ENCODE data around the gene HRH3.
A peak's percentile ranks its signal among the peaks of the same experiment; 100 is the strongest.

HRH3 gene

DNA sequence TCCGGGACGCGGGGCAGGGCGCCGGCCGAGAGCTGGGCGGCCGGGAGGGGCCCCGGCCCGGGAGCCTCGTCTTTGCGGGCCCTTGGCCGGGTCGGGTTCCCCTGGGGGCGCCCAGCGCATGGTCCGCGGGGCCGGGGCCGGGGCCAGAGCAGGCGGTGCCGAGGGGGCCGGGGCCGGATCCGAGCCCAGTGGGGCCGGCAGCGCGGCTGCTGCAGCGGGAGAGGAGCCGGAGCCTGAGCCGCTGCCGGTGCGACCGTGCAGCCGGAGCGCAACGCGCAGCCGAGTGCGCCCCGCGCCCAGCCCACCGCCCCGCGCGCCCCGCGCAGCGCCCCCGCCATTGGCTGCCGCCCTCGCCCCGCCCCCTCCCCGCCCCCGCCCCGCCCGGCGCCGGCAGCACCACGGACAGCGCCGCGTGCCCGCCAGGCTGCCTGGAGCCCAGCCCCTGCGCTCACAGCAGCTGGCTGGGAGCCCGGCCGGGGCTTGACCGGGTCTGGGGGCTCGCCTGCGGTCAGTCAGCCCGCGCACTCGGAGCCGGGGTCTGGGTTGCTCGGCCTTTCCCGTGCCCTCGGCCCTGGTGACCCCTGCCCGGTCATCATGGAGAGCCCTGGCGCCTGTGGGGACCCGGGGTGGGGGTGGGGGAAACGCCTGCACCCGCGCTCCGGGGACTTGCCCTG, at the start of gene HRH3:
TSS of gene HRH3 (minus strand) at position 287 of the 674 bp plus-strand sequence. CDS start 308 bp downstream, outside the sequence.
- H3K9me3 ChIP-seq, result no peaks in the 10 kb centered on the region
- H3K27ac ChIP-seq, result no peak within 1 kb of the TSS
- TF ChIP-seq Cebpa-rat (IDR thresholded peaks at IDR 0.05), result no peak
- H3K36me3 ChIP-seq, result no peaks in the 10 kb centered on the region
- peak within 1 kb of the TSS; percentile 94 for H3K4me2 ChIP-seq
- no peak within 1 kb of the TSS for H3K9ac ChIP-seq
- peaks cover 87% of the 10 kb centered on the region for H4K20me1 ChIP-seq
- peaks cover 81% of the 10 kb centered on the region for H3K4me1 ChIP-seq
- peak within 1 kb of the TSS; percentile 67 for H3K4me3 ChIP-seq
- peaks cover 69% of the 10 kb centered on the region for H3K27me3 ChIP-seq

DNA sequence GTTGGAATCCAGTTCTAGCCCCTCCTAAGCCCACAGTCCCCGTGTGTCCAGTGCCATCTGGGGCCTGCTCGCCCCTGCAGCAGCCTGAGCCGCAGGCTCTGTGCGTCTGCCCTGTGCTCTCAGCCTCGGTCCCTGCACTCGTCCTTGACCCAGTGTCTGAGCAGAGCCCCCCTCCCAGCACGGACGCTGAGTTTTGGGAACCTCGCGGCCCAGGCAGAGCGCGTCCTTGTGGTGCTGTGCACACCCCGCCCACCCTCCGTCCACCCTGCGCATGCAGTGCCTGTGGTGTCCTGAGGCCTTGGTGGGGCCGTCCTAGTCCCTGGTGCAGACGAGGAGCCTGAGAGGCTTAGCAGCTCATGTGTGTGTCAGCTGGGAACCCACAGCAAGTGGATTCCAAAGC, 49.8 kb upstream of the HRH3 start:
- H3K27me3 ChIP-seq, result no peaks in the 10 kb centered on the region
- peaks cover 13% of the 10 kb centered on the region for H3K4me1 ChIP-seq
- no peak overlapping the region for H3K4me2 ChIP-seq
- H3K4me3 ChIP-seq, result no peak overlapping the region
- H3K9ac ChIP-seq, result no peak overlapping the region
- peaks cover 36% of the 10 kb centered on the region for H4K20me1 ChIP-seq
- peaks cover 79% of the 10 kb centered on the region for H3K36me3 ChIP-seq
- peaks cover 17% of the 10 kb centered on the region for H3K9me3 ChIP-seq
- H3K27ac ChIP-seq, result no peak overlapping the region
- TF ChIP-seq Cebpa-rat (IDR thresholded peaks at IDR 0.05), result no peak

DNA sequence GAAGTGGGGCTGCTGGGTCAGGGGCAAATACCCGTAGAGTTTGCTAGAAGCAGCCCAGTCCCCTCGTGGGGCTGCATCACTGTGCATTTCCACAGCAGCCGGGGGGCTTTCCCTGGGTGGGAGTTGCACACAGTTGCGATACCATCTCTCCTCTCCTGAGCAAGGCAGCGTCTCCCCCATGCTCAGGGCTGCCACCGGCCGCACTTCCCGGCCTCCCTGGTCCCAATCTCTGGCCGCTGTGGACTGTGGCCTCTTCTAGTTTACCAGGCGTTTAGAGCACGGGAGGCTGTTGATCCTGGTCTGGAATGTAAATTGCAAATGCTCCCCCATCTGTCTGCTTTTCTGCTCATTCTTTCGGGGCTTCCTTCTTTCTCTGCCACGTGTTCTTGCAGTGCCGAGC, 49.3 kb upstream of the HRH3 start:
- H3K27ac ChIP-seq, result no peak overlapping the region
- no peak for TF ChIP-seq Cebpa-rat (IDR thresholded peaks at IDR 0.05)
- H3K4me1 ChIP-seq, result peaks cover 8% of the 10 kb centered on the region
- no peak overlapping the region for H3K9ac ChIP-seq
- peaks cover 31% of the 10 kb centered on the region for H4K20me1 ChIP-seq
- peaks cover 84% of the 10 kb centered on the region for H3K36me3 ChIP-seq
- no peak overlapping the region for H3K4me3 ChIP-seq
- peaks cover 21% of the 10 kb centered on the region for H3K9me3 ChIP-seq
- no peaks in the 10 kb centered on the region for H3K27me3 ChIP-seq
- H3K4me2 ChIP-seq, result no peak overlapping the region

DNA sequence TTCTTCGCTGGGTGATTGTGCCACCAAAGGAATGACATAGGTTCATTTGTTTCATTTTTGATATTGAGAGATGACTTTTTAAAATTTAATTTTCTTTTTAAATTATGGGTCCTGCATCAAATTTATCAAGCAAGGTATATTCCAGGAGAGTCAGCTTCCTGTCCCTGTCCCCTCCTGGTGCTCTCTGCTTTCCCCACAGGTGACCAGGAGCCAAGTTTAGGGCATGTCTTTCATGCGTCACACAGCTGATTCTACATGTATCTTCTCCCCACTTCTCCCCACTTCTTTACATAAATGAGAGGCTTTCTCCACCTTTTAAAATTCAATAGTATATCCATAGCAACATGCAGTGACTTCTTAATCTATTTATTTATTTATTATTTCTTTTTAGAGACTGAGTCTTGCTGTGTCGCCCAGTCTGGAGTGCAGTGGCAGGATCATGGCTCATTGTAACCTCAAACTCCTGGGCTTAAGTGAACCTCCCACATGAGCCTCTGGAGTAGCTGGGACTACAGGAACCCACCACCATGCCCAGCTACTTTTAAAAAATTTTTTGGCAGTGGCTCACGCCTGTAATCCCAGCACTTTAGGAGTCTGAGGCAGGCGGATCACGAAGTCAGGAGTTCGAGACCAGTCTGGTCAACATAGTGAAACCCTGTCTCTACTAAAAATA, 48.3 kb upstream of the HRH3 start:
- Histone ChIP-seq H3K4me3 (no peak overlapping the region), H3K4me1 (no peaks in the 10 kb centered on the region), H3K9ac (no peak overlapping the region), H3K9me3 (peaks cover 21% of the 10 kb centered on the region), H4K20me1 (peaks cover 22% of the 10 kb centered on the region), H3K27me3 (no peaks in the 10 kb centered on the region), H3K4me2 (no peak overlapping the region), H3K36me3 (peaks cover 85% of the 10 kb centered on the region), H3K27ac (no peak overlapping the region)
- TF ChIP-seq Cebpa-rat (IDR thresholded peaks at IDR 0.05), result no peak

DNA sequence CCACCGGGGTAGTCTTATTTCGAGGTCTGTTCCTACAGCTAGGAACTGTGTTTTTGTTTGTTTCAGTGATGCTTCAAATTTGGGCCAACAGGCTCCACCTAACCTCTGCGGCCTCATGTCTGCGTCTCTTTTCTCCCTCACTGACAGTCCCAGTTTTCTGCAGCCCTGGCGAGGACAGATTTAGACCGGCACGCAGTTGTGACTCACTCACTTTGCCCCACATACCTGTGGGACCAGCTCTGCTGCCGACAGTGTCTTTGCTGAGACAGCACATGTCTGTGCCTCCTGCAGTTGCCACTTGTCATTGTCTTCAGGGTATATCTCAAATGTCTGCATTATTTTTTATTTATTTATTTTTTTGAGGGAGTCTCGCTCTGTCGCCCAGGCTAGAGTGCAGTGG, 47.5 kb upstream of the HRH3 start:
- H4K20me1 ChIP-seq, result peaks cover 22% of the 10 kb centered on the region
- no peak for TF ChIP-seq Cebpa-rat (IDR thresholded peaks at IDR 0.05)
- H3K4me1 ChIP-seq, result no peaks in the 10 kb centered on the region
- peaks cover 85% of the 10 kb centered on the region for H3K36me3 ChIP-seq
- H3K4me2 ChIP-seq, result no peak overlapping the region
- H3K9me3 ChIP-seq, result peaks cover 21% of the 10 kb centered on the region
- H3K27ac ChIP-seq, result no peak overlapping the region
- no peak overlapping the region for H3K4me3 ChIP-seq
- no peak overlapping the region for H3K9ac ChIP-seq
- H3K27me3 ChIP-seq, result no peaks in the 10 kb centered on the region

DNA sequence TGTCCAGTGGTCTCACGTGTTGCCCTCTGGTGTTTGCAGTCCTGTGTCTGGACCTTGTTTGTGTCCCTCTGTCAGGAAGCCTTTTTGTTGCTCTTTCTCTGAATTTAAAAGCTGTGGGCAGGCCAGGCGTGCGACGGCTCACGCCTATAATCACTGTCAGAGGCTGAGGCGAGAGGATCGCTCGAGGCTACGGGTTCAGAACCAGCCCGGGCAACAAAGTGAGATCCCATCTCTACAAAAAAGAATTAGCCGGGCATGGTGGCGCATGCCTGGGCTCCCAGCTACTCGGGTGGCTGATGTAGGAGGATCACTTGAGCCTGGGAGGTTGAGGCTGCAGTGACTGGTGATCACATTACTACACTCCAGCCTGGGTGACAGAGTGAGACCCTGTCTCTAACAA, 46.8 kb upstream of the HRH3 start:
- H4K20me1 ChIP-seq, result peaks cover 22% of the 10 kb centered on the region

DNA sequence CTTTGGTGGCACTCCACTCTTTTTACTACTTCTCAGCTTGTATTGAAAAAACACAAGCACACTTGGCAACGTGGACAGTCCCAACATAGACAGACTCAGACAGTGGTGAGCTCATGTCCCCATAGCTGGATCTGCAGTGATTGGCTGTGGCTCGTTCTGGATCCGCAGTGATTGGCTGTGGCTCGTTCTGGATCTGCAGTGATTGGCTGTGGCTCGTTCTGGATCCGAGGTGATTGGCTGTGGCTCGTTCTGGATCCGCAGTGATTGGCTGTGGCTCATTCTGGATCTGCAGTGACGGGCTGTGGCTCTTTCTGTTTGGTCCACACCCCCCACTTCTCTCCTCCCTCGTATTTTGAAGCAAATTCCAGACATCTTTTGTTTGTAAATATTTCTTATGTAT, 46.3 kb upstream of the HRH3 start:
- Histone ChIP-seq H3K9me3 (peaks cover 21% of the 10 kb centered on the region), H3K36me3 (peaks cover 85% of the 10 kb centered on the region)
- no peak for TF ChIP-seq Cebpa-rat (IDR thresholded peaks at IDR 0.05)

More for the DNA sequence above, 46.8 kb upstream of the HRH3 start:
- Histone ChIP-seq H3K27me3 (no peaks in the 10 kb centered on the region), H3K36me3 (peaks cover 85% of the 10 kb centered on the region), H3K4me2 (no peak overlapping the region), H3K27ac (no peak overlapping the region), H3K9me3 (peaks cover 21% of the 10 kb centered on the region), H3K4me3 (no peak overlapping the region), H3K4me1 (no peaks in the 10 kb centered on the region), H3K9ac (no peak overlapping the region)
- TF ChIP-seq Cebpa-rat (IDR thresholded peaks at IDR 0.05), result no peak

DNA sequence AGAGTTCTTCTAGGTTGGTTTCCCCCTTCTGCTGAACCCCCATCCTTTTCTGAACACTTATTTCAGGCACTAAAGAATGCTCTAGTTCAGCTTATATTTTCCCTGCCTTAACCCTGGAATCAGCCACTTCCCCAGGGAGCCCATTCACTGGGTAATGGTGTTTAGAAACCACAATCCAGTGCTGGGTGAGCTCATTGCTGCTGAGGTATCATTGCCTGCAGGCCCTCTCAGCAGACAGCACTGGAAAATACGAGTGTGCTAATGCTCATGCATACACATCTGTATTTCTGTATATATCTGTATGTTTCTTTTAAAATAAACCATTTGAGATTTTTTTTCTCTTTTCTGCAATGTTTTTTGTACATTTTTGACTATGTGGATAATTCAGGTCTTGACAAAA, 45.3 kb upstream of the HRH3 start:
- no peak overlapping the region for H3K9ac ChIP-seq
- peaks cover 93% of the 10 kb centered on the region for H3K36me3 ChIP-seq
- no peak for TF ChIP-seq Cebpa-rat (IDR thresholded peaks at IDR 0.05)
- peaks cover 34% of the 10 kb centered on the region for H4K20me1 ChIP-seq
- no peak overlapping the region for H3K4me3 ChIP-seq
- no peak overlapping the region for H3K27ac ChIP-seq
- no peaks in the 10 kb centered on the region for H3K27me3 ChIP-seq
- no peak overlapping the region for H3K4me2 ChIP-seq
- H3K4me1 ChIP-seq, result no peaks in the 10 kb centered on the region
- H3K9me3 ChIP-seq, result peaks cover 21% of the 10 kb centered on the region

More for the DNA sequence above, 46.3 kb upstream of the HRH3 start:
- Histone ChIP-seq H3K9ac (no peak overlapping the region), H3K4me1 (no peaks in the 10 kb centered on the region), H3K4me3 (no peak overlapping the region), H3K27ac (no peak overlapping the region), H4K20me1 (peaks cover 24% of the 10 kb centered on the region), H3K4me2 (no peak overlapping the region), H3K27me3 (no peaks in the 10 kb centered on the region)

DNA sequence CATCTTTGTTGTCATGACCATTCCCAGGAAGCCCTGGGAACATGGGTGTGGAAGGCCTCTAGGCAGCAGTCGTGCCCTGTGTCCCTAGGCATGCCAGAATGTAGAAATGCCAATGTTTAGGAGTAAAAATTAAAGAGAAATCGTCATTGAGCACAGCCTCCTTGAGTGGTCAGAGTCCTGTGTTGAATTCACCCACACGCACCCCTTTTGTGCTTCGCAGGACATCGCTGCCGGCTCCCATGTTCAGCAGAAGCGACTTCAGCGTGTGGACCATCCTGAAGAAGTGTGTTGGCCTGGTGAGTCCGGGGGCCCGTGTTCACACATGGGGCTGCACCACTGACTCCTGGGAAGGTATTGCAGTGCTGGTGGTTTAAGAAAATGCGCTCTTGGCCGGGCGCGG, 43.3 kb upstream of the HRH3 start:
- Histone ChIP-seq H3K9me3 (peaks cover 21% of the 10 kb centered on the region), H3K27me3 (no peaks in the 10 kb centered on the region), H3K4me3 (no peak overlapping the region), H3K4me2 (no peak overlapping the region), H3K36me3 (peaks cover 95% of the 10 kb centered on the region), H4K20me1 (peaks cover 41% of the 10 kb centered on the region), H3K9ac (no peak overlapping the region), H3K27ac (no peak overlapping the region), H3K4me1 (no peaks in the 10 kb centered on the region)
- TF ChIP-seq Cebpa-rat (IDR thresholded peaks at IDR 0.05), result no peak

DNA sequence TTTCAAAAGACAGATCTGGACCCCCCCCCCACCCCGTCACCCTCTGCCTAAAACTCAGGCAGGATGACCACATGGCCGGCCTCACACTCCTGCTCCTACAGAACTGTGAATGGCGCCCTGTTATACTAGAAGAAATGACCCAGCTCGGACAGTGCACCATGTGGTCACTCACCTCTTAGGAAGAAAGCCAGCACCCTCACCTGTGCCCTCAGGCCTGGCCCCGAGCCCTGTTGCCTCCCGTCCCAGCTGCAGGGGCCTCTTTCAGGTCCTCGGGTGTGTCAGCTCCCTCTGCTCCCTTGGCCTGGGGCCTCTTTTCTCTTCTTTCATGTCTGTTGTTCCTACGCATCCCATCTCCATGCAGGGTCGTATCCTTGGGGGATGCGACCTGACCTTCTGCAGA, 42.0 kb upstream of the HRH3 start:
- no peak overlapping the region for H3K9ac ChIP-seq
- H3K36me3 ChIP-seq, result peaks cover 98% of the 10 kb centered on the region
- no peak overlapping the region for H3K4me2 ChIP-seq
- no peak overlapping the region for H3K4me3 ChIP-seq
- no peak overlapping the region for H3K27ac ChIP-seq
- H4K20me1 ChIP-seq, result peaks cover 54% of the 10 kb centered on the region
- peaks cover 21% of the 10 kb centered on the region for H3K9me3 ChIP-seq
- no peak for TF ChIP-seq Cebpa-rat (IDR thresholded peaks at IDR 0.05)
- H3K4me1 ChIP-seq, result no peaks in the 10 kb centered on the region
- no peaks in the 10 kb centered on the region for H3K27me3 ChIP-seq
